Measurements from ENCODE around the gene UBP1.

DNA sequence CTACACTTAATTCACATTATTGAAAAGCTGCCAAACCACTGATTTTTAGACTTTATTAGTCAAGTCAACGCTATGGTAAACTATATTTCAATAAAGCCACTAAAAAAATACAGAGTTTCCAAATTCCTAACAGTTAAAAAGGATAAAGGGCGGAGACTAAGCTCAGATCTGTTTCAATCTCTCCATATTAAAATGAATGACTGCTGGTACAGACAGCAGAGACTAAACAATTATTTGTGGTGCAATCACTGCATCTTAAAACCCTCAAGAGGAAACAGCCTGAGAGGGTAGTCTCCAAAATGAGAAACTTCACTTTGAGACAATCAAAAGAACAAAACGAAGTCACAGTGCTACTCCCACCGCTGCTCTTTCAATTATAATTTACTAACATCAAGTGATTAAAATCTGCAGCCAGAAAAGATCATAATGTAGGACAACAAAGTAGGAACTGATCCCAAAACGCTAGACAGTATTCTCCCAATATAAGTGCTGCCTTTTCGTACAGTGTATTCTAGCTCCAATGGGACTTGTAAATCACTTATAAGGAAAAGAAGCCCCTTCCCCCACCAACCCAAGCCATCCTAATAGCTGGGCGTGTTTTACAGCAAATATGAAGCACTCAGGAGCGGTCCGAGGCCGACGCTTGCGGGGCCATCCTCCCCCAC, 1.2 kb downstream of the UBP1 start:
- TF ChIP-seq EZH2 (IDR thresholded peaks at IDR 0.05; ENCODE audit: low read length, missing control alignments): no peak
- TF ChIP-seq, protein P1, sequence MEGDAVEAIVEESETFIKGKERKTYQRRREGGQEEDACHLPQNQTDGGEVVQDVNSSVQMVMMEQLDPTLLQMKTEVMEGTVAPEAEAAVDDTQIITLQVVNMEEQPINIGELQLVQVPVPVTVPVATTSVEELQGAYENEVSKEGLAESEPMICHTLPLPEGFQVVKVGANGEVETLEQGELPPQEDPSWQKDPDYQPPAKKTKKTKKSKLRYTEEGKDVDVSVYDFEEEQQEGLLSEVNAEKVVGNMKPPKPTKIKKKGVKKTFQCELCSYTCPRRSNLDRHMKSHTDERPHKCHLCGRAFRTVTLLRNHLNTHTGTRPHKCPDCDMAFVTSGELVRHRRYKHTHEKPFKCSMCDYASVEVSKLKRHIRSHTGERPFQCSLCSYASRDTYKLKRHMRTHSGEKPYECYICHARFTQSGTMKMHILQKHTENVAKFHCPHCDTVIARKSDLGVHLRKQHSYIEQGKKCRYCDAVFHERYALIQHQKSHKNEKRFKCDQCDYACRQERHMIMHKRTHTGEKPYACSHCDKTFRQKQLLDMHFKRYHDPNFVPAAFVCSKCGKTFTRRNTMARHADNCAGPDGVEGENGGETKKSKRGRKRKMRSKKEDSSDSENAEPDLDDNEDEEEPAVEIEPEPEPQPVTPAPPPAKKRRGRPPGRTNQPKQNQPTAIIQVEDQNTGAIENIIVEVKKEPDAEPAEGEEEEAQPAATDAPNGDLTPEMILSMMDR (conservative IDR thresholded peaks at IDR 0.05 in 1 of 2, IDR thresholded peaks at IDR 0.05 in 1 of 2; ENCODE audit: low read depth in 1 of 2, low read length in 2 of 2): no peak

Measured in fibroblast of lung (primary cell).